OCI-LY1 (cell line): ENCODE data around the gene DZIP3.

Experiments
- EZH2 ChIP-seq: fragments of 200-600 bp; sonication (generic), shearing (Covaris generic); IDR thresholded peaks from 2 replicates; pipeline ENCODE4 v1.8.0; 2017; ENCODE audit warnings: borderline replicate concordance, mixed run types, mild to moderate bottlenecking, antibody characterized with exemption, low read length, moderate library complexity, mixed read lengths
- TF ChIP-seq, protein P1 (sequence below): fragments of 200-600 bp; sonication (generic), shearing (Covaris generic); IDR thresholded peaks from 2 replicates; pipeline ENCODE4 v1.5.1; 2017; ENCODE audit warnings: mild to moderate bottlenecking, antibody characterized with exemption, low read length, moderate library complexity, mixed read lengths

DNA sequence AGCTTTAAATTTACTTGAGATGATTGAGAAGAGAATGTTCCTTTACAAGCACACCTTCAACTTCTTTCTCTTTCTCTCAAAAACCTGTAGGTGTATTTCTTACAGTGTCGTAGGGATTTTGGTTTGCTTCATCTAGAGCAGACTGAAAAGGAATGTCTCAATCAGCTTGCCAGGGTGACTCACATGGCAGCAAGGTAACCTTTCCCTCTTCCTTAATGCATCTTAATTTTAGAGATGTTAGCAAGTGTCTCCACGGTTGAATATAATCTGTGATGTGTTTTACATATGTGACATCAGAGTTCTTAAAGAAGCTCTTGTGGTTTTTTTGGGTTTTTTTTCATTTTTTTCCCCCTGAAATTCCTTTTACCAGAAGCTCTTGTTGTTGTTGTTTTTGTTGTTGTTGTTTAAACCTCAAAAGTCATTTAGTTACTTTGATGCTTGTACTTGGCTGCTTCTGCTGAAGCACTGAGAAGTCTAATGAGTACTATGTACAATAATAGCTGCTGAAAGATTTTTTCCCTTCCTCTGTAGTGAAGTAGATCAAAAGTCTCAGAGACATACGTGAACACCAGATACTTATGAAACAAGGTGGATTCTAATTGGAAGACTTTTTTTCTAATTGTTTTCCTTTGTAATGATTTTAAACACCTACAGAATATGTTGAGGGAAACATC is 84.6 kb downstream of the DZIP3 start:
- TF ChIP-seq, protein P1, sequence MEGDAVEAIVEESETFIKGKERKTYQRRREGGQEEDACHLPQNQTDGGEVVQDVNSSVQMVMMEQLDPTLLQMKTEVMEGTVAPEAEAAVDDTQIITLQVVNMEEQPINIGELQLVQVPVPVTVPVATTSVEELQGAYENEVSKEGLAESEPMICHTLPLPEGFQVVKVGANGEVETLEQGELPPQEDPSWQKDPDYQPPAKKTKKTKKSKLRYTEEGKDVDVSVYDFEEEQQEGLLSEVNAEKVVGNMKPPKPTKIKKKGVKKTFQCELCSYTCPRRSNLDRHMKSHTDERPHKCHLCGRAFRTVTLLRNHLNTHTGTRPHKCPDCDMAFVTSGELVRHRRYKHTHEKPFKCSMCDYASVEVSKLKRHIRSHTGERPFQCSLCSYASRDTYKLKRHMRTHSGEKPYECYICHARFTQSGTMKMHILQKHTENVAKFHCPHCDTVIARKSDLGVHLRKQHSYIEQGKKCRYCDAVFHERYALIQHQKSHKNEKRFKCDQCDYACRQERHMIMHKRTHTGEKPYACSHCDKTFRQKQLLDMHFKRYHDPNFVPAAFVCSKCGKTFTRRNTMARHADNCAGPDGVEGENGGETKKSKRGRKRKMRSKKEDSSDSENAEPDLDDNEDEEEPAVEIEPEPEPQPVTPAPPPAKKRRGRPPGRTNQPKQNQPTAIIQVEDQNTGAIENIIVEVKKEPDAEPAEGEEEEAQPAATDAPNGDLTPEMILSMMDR: no peak
- TF ChIP-seq EZH2: no peak
